CD4-positive, alpha-beta T cell treated with Interleukin-12 subunit alpha and Interleukin-12 subunit beta, for 1 hour (primary cell): Measurements from ENCODE around the gene EIF4E2.

ENCODE experiments used
- DNase-seq: peaks from one replicate; pipeline ENCODE4 v3.0.0-alpha.2; 2020

EIF4E2 gene

GRCh38 chr2:232603283-232603682, 52.8 kb downstream of the EIF4E2 start:
- DNase-seq = no peak

DNA sequence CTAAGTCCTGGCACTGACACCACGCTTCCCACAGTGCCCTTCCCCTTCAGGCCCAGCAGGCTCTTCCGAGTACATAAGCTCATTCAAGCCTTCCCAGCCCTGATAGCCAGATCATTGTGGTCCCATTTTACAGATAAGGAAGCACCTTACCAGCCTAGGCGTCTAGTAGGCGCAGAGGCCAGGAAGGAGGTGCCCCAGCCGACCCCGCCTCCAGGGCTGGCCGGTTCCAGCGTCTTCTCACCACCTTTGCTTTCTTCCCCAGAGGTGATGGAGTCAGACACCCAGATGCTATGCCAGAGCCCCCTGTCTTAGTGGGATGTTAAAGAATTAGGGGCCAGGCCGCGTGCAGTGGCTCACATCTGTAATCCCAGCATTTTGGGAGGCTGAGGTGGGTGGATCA, 54.0 kb downstream of the EIF4E2 start:
- DNase-seq = no peak

- no peak for DNase-seq
Measured at GRCh38 chr2:232607011-232607410, 56.5 kb downstream of the EIF4E2 start.

- DNase-seq = no peak
Measured at GRCh38 chr2:232609607-232610006, 59.1 kb downstream of the EIF4E2 start.

- DNase-seq = no peak
Measured at GRCh38 chr2:232610081-232610480, 59.6 kb downstream of the EIF4E2 start.

GRCh38 chr2:232611061-232611460, 60.6 kb downstream of the EIF4E2 start:
- no peak for DNase-seq

DNA sequence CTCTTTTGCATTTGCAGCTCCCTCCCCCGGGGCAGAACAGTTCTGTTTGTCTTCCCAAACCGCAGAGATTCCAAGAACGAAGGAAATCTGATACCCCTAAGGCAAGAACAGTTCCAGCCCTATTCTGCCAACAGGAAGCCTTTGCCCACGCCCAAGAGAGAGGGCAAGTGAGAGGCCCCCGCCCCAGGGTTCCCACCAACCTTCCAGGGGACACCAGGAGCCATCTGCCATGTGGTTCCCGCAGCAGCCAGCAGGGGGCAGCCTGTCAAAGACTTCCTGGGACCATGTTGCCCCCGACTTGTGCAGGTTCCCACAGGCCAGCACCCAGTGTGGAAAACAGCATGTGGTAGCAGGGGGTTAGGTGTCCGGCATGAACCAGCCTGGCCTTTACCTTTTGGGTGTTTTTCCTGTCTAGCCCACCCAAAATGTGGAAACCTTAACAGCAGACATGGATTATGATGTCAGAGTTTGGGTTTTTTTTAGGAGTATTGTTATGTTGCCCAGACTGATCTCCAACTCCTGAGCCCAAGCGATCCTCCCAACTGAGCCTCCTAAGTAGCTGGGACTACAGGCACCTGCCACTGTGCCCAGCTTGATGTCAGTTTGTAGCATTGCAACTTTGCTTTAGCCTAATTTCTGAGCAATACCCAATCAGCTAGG, 61.2 kb downstream of the EIF4E2 start:
- peak; percentile 67 for DNase-seq

DNA sequence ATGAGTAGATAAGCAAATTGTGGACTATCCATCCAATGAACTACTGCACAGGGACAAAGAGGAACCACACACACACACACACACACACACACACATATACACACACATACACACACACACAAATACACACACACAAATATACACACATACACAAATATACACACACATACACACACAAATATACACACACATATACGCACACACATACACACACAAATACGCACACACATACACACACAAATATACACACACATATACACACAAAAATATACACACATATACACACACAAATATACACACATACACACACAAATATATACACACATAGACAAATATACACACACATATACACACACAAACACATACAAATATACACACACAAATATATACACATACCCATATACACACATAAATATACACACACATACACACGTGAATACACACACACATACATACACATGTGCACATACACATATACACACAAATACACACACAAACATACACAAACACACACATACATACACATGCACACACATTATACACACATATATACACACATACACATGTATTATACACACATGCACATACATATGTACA, 63.1 kb downstream of the EIF4E2 start:
- DNase-seq = no peak

DNA sequence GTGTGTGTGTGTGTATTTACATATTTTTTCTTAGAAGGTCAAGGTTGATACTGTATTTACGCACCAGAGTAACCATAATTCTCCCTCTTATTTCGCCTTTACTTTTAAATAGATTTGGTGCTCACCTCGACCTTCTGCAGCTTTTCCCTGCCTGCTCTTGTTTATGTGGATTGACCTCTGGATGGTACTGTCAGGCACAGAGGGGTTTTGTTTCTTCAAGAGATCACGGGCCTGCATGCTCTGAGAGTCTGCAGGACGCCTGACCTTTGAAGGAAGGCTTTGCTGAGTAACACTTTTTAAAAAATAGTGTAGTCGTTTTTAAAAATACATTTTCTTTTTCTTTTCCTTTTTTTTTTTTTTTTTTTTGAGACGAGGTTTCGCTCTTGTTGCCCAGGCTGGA, 64.8 kb downstream of the EIF4E2 start:
- no peak for DNase-seq
